HUDEP-2 (cell line): ENCODE measurements around the gene TIMM23.
"Not testable (repeated sequence)": the region's sequence is repeated elsewhere in the genome, so short reads cannot be mapped to it uniquely, and the experiment has no call there.

Source experiments
- DNase-seq, 76 experiments: peaks; one replicate each; lab custom pipeline; 2025; ENCODE audit not compliant: unreplicated experiment in 76 of 76; lab: John Stamatoyannopoulos, UW

Gene TIMM23

GRCh38 chr10:45985590-45985989 is 13.3 kb downstream of the TIMM23 start:
- DNase-seq = not testable (repeated sequence)

- DNase-seq = no peak
Measured at GRCh38 chr10:45997557-45997956, 25.3 kb downstream of the TIMM23 start.

DNA sequence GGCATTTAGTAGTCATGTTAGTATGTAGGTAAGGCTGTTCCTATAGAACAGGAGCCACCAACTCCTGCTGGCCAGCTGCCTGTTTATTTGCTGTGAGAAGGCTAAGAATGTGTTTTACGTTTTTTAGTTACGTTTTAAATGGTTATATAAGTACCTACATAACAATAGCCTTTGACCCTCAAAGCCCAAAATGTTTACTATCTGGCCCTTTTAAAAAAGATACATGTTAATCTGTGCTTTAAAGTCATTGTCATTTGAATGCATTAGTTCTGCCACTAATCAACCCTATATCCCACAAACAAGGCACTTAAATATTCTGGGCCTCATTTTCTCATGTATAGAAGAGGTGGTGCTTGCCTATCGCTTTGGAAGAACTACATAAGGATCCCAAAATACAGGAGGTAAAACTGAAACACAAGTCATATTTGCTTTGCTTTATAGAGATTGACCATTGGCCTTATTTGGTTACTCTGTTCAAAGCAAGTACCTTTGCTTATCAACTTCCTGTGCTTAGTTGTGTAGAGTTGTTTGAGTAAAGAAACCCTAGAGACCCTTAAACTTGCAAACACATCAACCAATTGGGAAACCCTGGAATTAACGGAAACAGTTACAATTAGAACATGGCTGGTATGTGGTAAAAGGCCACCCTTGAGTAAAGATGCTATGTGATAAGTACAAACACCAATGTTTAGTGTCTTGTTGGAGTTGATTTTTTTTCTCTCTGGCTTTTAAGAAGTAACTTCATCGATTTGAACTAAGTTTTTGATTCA is 25.9 kb downstream of the TIMM23 start:
- DNase-seq = no peak

DNA sequence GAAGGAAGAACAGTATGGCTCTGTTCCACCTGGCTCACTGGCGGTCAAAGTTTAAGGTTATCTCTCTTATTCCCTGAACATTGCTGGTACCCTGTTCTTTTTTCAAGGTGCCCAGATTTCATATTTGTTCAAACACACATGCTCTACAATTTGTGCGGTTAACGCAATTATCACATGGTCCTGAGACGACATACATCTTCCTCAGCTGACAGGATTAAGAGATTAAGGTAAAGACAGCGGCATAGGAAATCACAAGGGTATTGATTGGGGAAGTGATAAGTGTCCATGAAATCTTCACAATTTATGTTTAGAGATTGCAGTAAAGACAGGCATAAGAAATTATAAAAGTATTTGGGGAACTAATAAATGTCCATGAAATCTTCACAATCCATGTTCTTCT is 27.7 kb downstream of the TIMM23 start:
- not testable (repeated sequence) for DNase-seq

- DNase-seq = peak in 2 of 76 experiments; percentile 20 to 30
Measured at GRCh38 chr10:46000538-46000937, 28.2 kb downstream of the TIMM23 start.

- peak in 73 of 76 experiments; percentile 50 to 98 (median 85) for DNase-seq
Measured at GRCh38 chr10:46001187-46001756, 29.0 kb downstream of the TIMM23 start.

DNA sequence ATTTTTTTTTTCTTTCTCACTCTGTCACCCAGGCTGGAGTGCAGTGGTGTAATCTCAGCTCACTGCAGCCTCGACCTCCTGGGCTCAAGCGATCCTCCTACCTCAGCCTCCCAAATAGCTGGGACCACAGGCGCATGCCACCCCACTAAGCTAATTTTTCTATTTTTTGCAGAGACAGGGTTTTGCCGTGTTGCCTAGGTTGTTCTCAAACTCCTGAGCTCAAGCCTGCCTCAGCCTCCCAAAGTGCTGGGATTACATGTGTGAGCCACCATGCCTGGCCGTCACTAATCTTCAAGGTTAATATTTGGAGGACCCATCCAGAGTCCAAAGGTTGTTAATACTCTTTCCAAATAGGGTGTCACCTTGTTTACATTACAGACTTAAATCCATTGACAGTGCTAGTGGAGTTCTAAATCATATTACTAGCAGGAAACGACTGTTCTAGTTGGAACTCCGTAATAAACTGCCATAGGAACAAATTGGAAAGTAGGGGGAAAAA is 29.9 kb downstream of the TIMM23 start:
- not testable (repeated sequence) for DNase-seq

- peak in 1 of 76 experiments; percentile 17 for DNase-seq
Measured at GRCh38 chr10:46002916-46003693, 30.8 kb downstream of the TIMM23 start.

DNA sequence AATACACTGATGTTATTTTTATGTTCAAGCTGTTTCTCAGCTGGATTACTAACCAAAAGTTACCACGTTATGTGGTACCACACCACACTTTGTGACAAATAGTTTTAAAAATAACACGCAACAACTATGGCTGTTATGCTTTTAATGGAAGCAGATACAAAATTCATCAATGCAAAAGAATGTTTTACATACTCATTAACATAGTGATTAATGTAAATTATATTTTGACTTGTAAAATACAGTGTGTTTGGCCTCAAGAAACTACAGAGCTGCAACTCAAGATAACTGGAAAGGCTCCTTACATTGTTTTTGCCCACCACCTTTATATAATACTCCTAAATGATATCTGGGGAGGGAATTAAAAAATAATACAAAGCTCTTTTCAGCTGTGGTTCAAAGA is 32.7 kb downstream of the TIMM23 start:
- no peak for DNase-seq

DNA sequence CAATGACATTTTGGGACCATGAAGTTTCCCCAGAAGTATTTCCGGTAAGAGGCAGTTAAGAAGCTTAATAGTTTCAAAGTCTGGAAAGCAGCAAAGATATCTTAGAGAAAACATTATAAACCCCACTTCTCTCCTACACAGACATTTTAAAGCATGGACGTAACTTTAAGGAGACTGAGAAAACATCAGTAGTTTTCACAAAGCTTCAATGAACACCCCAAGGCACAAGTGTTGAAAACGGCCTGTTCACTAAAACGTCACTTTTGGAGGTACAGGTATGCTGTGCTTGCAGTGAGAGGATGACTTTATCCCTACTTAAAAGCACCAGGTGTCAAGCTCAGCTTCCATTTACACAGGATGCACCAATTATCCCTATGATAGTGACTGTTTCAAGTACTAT is 33.1 kb downstream of the TIMM23 start:
- DNase-seq = no peak

DNA sequence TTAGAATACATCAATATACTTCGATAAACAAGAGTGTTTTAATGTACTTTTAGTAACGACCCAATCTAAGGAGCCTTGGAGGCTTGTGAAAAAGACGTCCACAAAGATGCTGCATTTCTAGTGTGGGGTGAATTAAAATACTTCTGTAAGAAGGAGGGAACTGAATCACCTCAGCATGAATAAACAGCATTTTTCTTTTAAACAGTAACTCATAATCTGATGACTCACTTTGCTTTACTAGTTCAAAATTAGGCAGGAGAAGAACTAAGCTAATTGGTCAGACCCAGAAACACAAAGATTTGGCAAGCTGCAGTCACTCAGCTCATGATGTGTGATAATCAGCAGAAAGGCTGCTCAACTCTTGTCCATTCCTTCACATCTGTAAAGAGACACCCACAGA is 33.9 kb downstream of the TIMM23 start:
- DNase-seq = peak in 9 of 76 experiments; percentile 10 to 43 (median 21)

GRCh38 chr10:46012746-46013145 is 40.5 kb downstream of the TIMM23 start:
- no peak for DNase-seq

- peak in 3 of 76 experiments; percentile 13 to 22 (median 21) for DNase-seq
Measured at GRCh38 chr10:46014206-46014605, 41.9 kb downstream of the TIMM23 start.

DNA sequence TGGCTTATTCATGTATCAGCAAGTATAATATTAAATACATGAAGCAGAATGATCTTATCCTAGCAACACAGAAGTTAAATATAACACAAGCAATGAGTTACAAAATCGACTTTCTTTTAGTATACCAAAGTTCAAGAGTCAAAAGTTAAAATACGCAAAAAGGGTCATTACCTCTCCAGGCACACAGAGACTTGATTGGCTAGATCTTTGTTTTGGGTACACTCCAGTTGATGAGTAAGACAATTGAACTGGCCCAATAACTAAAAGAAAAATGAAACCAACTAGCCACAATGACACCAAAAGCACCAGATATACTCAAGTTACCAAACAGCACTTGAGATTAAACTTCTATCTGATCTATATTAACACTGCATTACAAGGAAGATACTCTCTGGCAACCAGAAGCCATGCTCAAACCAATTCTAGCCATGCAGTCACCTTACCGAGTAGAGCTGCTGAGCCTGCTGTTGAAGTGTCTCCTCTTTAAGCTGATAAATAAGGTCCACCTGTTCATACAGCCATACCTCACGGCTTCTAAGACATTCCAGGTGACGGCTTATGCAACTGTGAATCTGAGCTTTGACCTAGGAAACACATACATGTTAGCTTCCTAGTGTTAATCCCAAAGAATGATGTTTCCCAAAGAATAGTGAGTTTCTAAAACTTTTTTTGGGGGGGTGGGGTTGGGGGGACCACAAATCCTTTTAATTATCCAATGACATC is 42.6 kb downstream of the TIMM23 start:
- DNase-seq = no peak

DNA sequence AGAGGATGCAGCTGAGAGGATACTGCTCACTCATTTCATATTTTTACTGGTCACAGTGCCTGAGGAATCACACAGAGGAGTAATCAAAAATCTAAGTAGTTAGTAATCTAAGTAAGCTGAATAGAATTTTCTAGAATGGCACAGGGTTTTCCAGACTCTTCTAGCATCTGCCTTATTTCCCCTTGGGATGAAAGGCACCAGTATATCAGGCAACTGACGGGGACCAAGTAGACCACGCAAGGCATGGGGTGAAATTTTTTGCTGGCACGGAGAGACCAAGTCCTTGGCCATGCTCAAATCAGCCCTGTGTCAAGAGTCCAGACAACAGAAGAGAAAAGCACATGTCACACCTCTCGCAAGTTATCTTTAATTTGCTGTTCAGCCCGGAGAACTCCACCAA is 43.9 kb downstream of the TIMM23 start:
- no peak for DNase-seq

DNA sequence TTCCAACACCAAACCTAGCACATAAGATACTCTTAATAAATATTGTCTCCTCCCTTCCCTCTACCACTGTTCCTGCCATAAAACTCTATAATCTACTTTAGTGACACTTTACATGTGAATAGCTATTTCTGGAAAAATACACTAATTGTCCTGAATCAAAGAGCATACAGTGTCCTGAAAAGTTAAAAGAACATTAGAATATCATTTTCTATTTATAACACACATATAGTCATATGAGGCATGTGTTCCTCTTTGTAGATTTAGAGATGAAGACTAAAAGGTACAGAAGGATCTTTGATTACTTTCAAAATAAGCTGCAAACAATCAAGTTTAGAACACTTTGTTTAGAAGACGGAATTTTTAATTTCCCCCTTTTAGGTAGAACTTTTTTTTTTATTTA is 44.5 kb downstream of the TIMM23 start:
- no peak for DNase-seq

GRCh38 chr10:46017733-46018132 is 45.4 kb downstream of the TIMM23 start:
- peak in 1 of 76 experiments; percentile 14 for DNase-seq

GRCh38 chr10:46018453-46019176 is 46.3 kb downstream of the TIMM23 start:
- DNase-seq = peak in 27 of 76 experiments; percentile 15 to 72 (median 39)

DNA sequence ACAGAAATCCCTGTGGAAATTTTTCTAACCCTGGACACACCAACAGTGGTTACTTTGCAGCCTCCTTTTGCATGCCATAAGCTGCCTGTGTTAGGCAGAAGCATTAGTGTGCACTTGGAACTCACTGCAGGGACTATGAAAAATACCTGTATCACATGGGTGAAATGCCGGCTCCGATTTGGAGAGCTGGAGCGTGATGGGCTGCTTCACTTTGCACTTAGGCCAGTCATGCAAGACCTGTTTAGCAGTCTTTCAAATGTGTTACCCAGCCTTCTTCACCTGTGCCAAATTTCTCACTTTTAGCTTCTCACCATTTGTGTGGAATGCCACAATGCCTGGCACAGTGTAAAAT is 46.9 kb downstream of the TIMM23 start:
- DNase-seq = no peak
